ENCODE measurements around the gene HSH2D.
"Not testable (repeated sequence)": the region's sequence is repeated elsewhere in the genome, so short reads cannot be mapped to it uniquely, and the experiment has no call there.

Gene HSH2D

GRCh38 chr19:16157601-16158000 lies 14.1 kb downstream of the HSH2D start:
- DNase-seq (ENCODE audit: low spot score) = no peak

GRCh38 chr19:16159655-16160054 lies 16.2 kb downstream of the HSH2D start:
- DNase-seq (ENCODE audit: low spot score) = no peak

- DNase-seq (ENCODE audit: low spot score) = no peak
Measured at GRCh38 chr19:16160445-16160942, 17.0 kb downstream of the HSH2D start.

- no peak for DNase-seq (ENCODE audit: low spot score)
Measured at GRCh38 chr19:16160943-16161560, 17.6 kb downstream of the HSH2D start.

- no peak for DNase-seq (ENCODE audit: low spot score)
Measured at GRCh38 chr19:16161840-16162239, 18.4 kb downstream of the HSH2D start.

GRCh38 chr19:16164222-16164890 lies 20.9 kb downstream of the HSH2D start:
- no peak for DNase-seq (ENCODE audit: low spot score)

- no peak for DNase-seq (ENCODE audit: low spot score)
Measured at GRCh38 chr19:16166417-16166816, 22.9 kb downstream of the HSH2D start.

- no peak for DNase-seq (ENCODE audit: low spot score)
Measured at GRCh38 chr19:16167055-16167454, 23.6 kb downstream of the HSH2D start.

- no peak for DNase-seq (ENCODE audit: low spot score)
Measured at GRCh38 chr19:16168465-16169081, 25.1 kb downstream of the HSH2D start.

GRCh38 chr19:16170134-16170533 lies 26.6 kb downstream of the HSH2D start:
- no peak for DNase-seq (ENCODE audit: low spot score)

- no peak for DNase-seq (ENCODE audit: low spot score)
Measured at GRCh38 chr19:16175954-16176353, 32.5 kb downstream of the HSH2D start.

GRCh38 chr19:16178866-16179265 lies 35.4 kb downstream of the HSH2D start:
- DNase-seq (ENCODE audit: low spot score) = not testable (repeated sequence)

- no peak for DNase-seq (ENCODE audit: low spot score)
Measured at GRCh38 chr19:16180611-16181010, 37.1 kb downstream of the HSH2D start.

- no peak for DNase-seq (ENCODE audit: low spot score)
Measured at GRCh38 chr19:16184665-16185122, 41.2 kb downstream of the HSH2D start.

GRCh38 chr19:16185123-16185767 lies 41.8 kb downstream of the HSH2D start, which contains the start of gene FAM32A:
FAM32A (plus strand) TSS chr19:16185410; CDS start chr19:16185443, 33 bp downstream.
- peak; percentile 98 for DNase-seq (ENCODE audit: low spot score)

- peak; percentile 74 for DNase-seq (ENCODE audit: low spot score)
Measured at GRCh38 chr19:16185768-16186123, 42.3 kb downstream of the HSH2D start.

GRCh38 chr19:16188521-16188920 lies 45.0 kb downstream of the HSH2D start:
- DNase-seq (ENCODE audit: low spot score) = no peak

- no peak for DNase-seq (ENCODE audit: low spot score)
Measured at GRCh38 chr19:16190198-16190597, 46.7 kb downstream of the HSH2D start.

GRCh38 chr19:16190736-16191135 lies 47.3 kb downstream of the HSH2D start:
- no peak for DNase-seq (ENCODE audit: low spot score)

- no peak for DNase-seq (ENCODE audit: low spot score)
Measured at GRCh38 chr19:16191216-16191908, 47.9 kb downstream of the HSH2D start.

- no peak for DNase-seq (ENCODE audit: low spot score)
Measured at GRCh38 chr19:16193466-16193865, 50.0 kb downstream of the HSH2D start.

- no peak for DNase-seq (ENCODE audit: low spot score)
Measured at GRCh38 chr19:16197188-16197621, 53.7 kb downstream of the HSH2D start.
